Subcutaneous abdominal adipose tissue (tissue), 5 donors: Measurements from ENCODE around the gene ADGRG3.
A peak's percentile ranks its signal among the peaks of the same experiment; 100 is the strongest.

Source experiments
- H3K27ac ChIP-seq: one replicate; pipeline ENCODE4 v1.7.0; 2013; ENCODE audit warnings: low read depth, mild to moderate bottlenecking, inconsistent platforms, low read length, moderate library complexity
- H3K27me3 ChIP-seq, 5 donors: one replicate each; pipeline ENCODE4 v1.7.0; 2013; ENCODE audit warnings: low read length in 5 of 5, inconsistent platforms in 1 of 5; ENCODE audit not compliant: control insufficient read depth in 5 of 5, insufficient read depth in 4 of 5
- H3K36me3 ChIP-seq, 5 donors: one replicate each; pipeline ENCODE4 v1.7.0; 2013; ENCODE audit warnings: low read length in 5 of 5; ENCODE audit not compliant: control insufficient read depth in 5 of 5, insufficient read depth in 5 of 5
- H3K4me1 ChIP-seq, 5 donors: one replicate each; pipeline ENCODE4 v1.7.0; 2013; ENCODE audit warnings: low read length in 5 of 5, mild to moderate bottlenecking in 3 of 5, moderate library complexity in 1 of 5; ENCODE audit not compliant: control insufficient read depth in 5 of 5, insufficient read depth in 5 of 5
- H3K4me3 ChIP-seq, 5 donors: one replicate each; pipeline ENCODE4 v1.7.0; 2013; ENCODE audit warnings: low read length in 5 of 5, low read depth in 1 of 5
- H3K9ac ChIP-seq, 5 donors: one replicate each; pipeline ENCODE4 v1.7.0; 2013; ENCODE audit warnings: low read length in 5 of 5, mild to moderate bottlenecking in 4 of 5, moderate library complexity in 3 of 5
- H3K9me3 ChIP-seq, 5 donors: one replicate each; pipeline ENCODE4 v1.7.0; 2013; ENCODE audit warnings: low read length in 5 of 5; ENCODE audit not compliant: control insufficient read depth in 5 of 5
- donor health status: healthy.
- donor health status: healthy.
- donor health status: healthy.
- donor health status: healthy.
- donor health status: healthy.

ADGRG3 gene

GRCh38 chr16:57694725-57695679 lies 26.9 kb downstream of the ADGRG3 start, which contains the start of gene DRC7:
DRC7 (plus strand) TSS chr16:57694806; CDS start chr16:57697950, 3,144 bp downstream.
- Histone ChIP-seq H3K36me3 (no peaks in the 10 kb centered on the region), H3K4me3 (peak within 1 kb of the TSS in 4 of 5 donors; percentile 2 to 53 (median 33)), H3K9me3 (no peaks in the 10 kb centered on the region), H3K4me1 (peaks cover 0 to 5% (median 0%) of the 10 kb centered on the region in 5 donors), H3K9ac (peak within 1 kb of the TSS in 1 of 5 donors; percentile 24), H3K27ac (no peak within 1 kb of the TSS), H3K27me3 (peaks cover 1 to 13% (median 2%) of the 10 kb centered on the region in 5 donors)

DNA sequence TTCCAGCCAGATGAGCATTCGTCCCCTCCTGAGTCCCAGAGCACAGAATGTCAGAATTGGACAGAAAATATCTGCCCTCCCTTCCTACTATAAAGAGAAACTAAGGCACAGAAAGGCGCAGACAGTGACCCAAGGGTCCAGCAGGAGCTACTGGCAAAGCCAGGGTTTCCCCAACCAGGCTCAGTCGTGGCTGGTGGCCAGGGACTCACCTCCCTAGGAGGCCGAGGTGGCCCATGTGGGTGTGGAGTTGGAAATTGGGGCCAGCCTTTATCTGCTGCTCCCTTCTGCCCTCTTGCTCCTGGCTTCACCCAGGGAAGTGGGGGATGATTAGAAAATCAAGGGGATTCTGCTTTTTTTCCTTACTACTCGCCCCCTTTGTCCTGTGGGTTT lies 27.6 kb downstream of the ADGRG3 start:
- H3K4me1 ChIP-seq: peaks cover 0 to 5% (median 0%) of the 10 kb centered on the region in 5 donors
- H3K9ac ChIP-seq: no peak overlapping the region
- no peak overlapping the region for H3K4me3 ChIP-seq
- H3K27me3 ChIP-seq: peaks cover 0 to 13% (median 2%) of the 10 kb centered on the region in 5 donors
- no peak overlapping the region for H3K27ac ChIP-seq
- H3K9me3 ChIP-seq: no peaks in the 10 kb centered on the region
- H3K36me3 ChIP-seq: no peaks in the 10 kb centered on the region

GRCh38 chr16:57696240-57696639 lies 28.1 kb downstream of the ADGRG3 start:
- Histone ChIP-seq H3K4me3 (no peak overlapping the region), H3K36me3 (no peaks in the 10 kb centered on the region), H3K4me1 (peaks cover 0 to 5% (median 0%) of the 10 kb centered on the region in 5 donors), H3K27ac (no peak overlapping the region), H3K9me3 (no peaks in the 10 kb centered on the region), H3K27me3 (peaks cover 0 to 10% (median 2%) of the 10 kb centered on the region in 5 donors), H3K9ac (no peak overlapping the region)

GRCh38 chr16:57697896-57698537 lies 29.9 kb downstream of the ADGRG3 start:
- Histone ChIP-seq H3K27ac (no peak overlapping the region), H3K36me3 (no peaks in the 10 kb centered on the region), H3K9ac (no peak overlapping the region), H3K4me3 (no peak overlapping the region), H3K9me3 (no peaks in the 10 kb centered on the region), H3K27me3 (peaks cover 0 to 4% (median 0%) of the 10 kb centered on the region in 5 donors), H3K4me1 (peaks cover 0 to 5% (median 0%) of the 10 kb centered on the region in 5 donors)

DNA sequence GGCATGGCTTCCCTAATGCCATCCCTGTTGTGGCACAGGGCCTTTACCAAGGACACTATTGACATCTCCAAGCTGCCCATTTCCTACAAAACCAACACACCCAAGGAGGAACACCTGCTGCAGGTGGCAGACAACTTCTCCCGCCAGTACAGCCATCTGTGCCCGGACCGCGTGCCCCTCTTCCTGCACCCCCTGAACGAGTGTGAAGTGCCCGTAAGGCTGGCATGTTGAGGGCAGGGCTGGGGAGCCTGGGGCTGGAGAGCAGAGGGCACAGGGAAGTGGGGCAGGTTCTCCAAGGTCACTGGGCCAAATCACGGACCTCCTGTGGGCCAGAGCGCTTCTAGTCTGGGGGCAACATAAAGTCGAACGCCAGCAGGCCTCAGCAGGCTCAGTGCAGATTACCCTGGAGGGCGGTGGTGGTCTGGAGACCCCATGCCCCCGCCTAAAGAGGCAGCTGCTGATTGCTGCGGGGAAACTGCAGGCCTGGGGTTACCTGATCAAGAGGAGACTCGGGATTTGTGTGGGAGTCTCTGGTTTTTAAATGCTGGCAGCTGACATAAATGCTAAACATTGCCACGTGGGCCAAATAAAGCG lies 30.8 kb downstream of the ADGRG3 start:
- Histone ChIP-seq H3K4me3 (no peak overlapping the region), H3K36me3 (no peaks in the 10 kb centered on the region), H3K27me3 (peaks cover 0 to 4% (median 0%) of the 10 kb centered on the region in 5 donors), H3K27ac (no peak overlapping the region), H3K4me1 (peaks cover 0 to 5% (median 0%) of the 10 kb centered on the region in 5 donors), H3K9ac (no peak overlapping the region), H3K9me3 (no peaks in the 10 kb centered on the region)

GRCh38 chr16:57699481-57699880 lies 31.4 kb downstream of the ADGRG3 start:
- no peaks in the 10 kb centered on the region for H3K36me3 ChIP-seq
- no peak overlapping the region for H3K4me3 ChIP-seq
- peaks cover 0 to 5% (median 0%) of the 10 kb centered on the region in 5 donors for H3K4me1 ChIP-seq
- no peak overlapping the region for H3K27ac ChIP-seq
- H3K27me3 ChIP-seq: peaks cover 0 to 2% (median 0%) of the 10 kb centered on the region in 5 donors
- no peak overlapping the region for H3K9ac ChIP-seq
- H3K9me3 ChIP-seq: no peaks in the 10 kb centered on the region

DNA sequence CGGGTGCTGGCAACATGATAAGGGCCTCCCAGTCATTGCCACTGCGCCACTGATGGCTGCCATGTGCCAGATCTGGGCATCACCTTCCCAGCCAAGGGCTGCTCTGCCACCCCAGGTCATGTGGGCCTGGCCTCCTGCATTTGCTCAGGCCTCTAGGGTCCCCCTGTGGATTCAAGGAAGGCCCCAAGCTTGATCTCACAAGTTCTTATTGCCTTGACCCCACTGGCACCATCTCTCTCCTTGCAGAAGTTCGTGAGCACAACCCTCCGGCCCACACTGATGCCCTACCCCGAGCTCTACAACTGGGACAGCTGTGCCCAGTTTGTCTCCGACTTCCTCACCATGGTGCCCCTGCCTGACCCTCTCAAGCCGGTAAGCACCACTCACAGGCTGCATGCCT lies 31.8 kb downstream of the ADGRG3 start:
- no peak overlapping the region for H3K4me3 ChIP-seq
- H3K9me3 ChIP-seq: no peaks in the 10 kb centered on the region
- H3K4me1 ChIP-seq: peaks cover 0 to under 1% (median 0%) of the 10 kb centered on the region in 5 donors

DNA sequence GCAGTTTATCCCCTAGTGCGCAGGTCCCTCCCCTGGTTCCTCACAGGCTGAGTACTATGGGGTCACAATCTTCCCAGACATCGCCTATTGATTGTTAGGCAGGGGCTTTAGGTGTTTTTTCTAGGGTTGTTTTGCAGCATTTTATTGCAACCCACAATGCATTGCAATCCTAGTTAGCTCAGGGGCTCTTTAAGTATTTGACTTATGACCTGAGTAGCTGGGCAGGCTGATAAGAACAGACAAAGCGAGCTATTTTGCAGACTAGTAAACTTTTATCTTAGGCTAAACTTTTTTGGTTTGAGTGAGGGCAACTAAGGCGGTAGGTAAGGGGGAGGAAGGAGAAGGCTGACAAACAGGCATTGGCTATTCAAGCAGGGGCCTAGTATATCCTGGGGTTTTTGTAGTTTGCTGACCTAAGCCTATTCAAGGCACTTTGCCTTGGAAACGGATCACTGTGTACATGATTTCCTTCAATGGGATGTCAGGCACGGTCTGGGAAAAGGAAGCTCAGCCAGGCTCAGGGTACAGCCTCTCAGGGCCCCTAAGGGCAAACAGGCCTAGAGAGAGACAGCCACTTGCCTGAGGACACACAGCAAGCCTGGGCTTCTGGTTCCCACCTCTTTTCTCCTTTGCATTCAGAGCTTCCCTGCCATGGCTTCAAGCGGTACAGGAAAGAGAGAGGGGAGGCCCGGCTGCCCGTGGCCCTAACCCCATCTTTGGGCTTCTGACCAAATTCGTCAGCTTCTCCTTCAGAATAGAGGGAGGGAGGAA lies 32.9 kb downstream of the ADGRG3 start:
- no peaks in the 10 kb centered on the region for H3K9me3 ChIP-seq
- no peak overlapping the region for H3K27ac ChIP-seq
- H3K4me3 ChIP-seq: no peak overlapping the region
- no peaks in the 10 kb centered on the region for H3K36me3 ChIP-seq
- H3K4me1 ChIP-seq: no peaks in the 10 kb centered on the region
- H3K27me3 ChIP-seq: no peaks in the 10 kb centered on the region
- no peak overlapping the region for H3K9ac ChIP-seq

More for the DNA sequence above, 31.8 kb downstream of the ADGRG3 start:
- Histone ChIP-seq H3K9ac (no peak overlapping the region), H3K27me3 (peaks cover 0 to under 1% (median 0%) of the 10 kb centered on the region in 5 donors), H3K36me3 (no peaks in the 10 kb centered on the region), H3K27ac (no peak overlapping the region)

GRCh38 chr16:57701759-57702371 lies 33.8 kb downstream of the ADGRG3 start:
- Histone ChIP-seq H3K9me3 (no peaks in the 10 kb centered on the region), H3K27ac (no peak overlapping the region), H3K4me1 (no peaks in the 10 kb centered on the region), H3K36me3 (no peaks in the 10 kb centered on the region), H3K4me3 (no peak overlapping the region), H3K9ac (no peak overlapping the region), H3K27me3 (peaks cover 0 to 2% (median 0%) of the 10 kb centered on the region in 5 donors)
